Hypothalamus (tissue), 51 donors: ENCODE data around the gene ADCY7.

Source experiments
- DNase-seq, 51 donors: peaks; one replicate each; lab custom pipeline; 2025; lab: John Stamatoyannopoulos, UW

ADCY7 gene

DNA sequence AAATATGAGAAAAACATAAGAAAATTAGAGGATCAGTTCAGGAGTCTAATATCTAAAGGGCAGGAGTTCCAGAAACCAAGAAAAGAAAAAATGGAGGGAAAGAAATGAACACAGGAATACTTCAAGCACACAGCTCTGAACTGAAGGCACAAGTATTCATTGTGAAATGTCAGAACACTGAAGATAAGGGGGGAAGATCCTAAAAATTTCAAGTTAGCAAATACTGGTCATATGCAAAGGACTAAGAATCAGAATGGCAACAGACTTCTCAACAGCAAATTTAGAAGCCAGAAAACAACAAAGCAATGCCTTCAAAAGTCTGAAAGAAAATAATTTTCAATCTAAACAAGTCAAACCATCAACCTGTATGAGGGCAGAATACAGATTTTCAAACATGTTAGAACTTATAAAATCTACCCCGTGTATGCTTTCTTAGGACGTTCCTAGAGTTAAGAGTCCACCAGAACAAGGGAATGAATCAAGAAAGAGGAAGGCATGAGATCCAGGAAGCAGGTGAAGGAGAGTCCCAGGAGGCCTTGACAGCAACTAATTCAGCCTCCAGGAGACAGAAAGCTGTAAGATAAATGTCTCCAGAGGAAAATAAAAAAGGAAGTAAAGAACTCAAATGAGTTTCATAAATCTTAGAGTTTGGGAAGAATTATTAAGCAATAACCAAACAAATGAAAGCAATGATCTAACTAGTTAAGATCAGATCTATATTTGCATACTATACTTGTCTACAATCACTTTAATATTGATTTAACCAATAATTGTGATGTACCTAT lies 99.6 kb downstream of the ADCY7 start:
- no peak for DNase-seq
